HepG2 (cell line): ENCODE measurements around the gene WWP2. TPM values are rescaled to one million over a fixed set of nuclear protein-coding genes. Genes with fewer than 3 reads are reported as not detected.
A peak's percentile ranks its signal among the peaks of the same experiment; 100 is the strongest.

Experiments used
- ATAC-seq: fragments of 200-7000 bp; cut with Tn5 transposase; 3 replicates; pipeline ENCODE4 v1.9.1; 2020; ENCODE audit warnings: mild to moderate bottlenecking, moderate library complexity
- BruUV-seq: library from RNA; stranded (reverse); fragments of 400-500 nt; replicated peaks from 2 replicates; lab custom pipeline; 2021; lab: Mats Ljungman, UMichigan
- CTCF ChIA-PET: fragments of 300-600 bp; formaldehyde crosslinking; extraction: SDS; loops from one replicate; lab custom pipeline; 2021; ENCODE audit warnings: low total read pairs, inconsistent platforms, low intra/inter-chr PET ratio; lab: Yijun Ruan, JAX
- POLR2A ChIA-PET: fragments of 350-600 bp; sonication (Branson Sonifier 250); formaldehyde crosslinking; loops from one replicate; lab custom pipeline; 2020; ENCODE audit warnings: antibody characterized with exemption, inconsistent platforms; lab: Yijun Ruan, JAX
- DNase-seq: peaks from one replicate; pipeline ENCODE4 v3.0.0-alpha.2; 2015; ENCODE audit warnings: low spot score
- FAIRE-seq: peaks from 3 replicates; lab custom pipeline; 2011; peaks lifted over from hg19 to GRCh38; lab: Jason Lieb, UNC
- H2AFZ ChIP-seq: one replicate; pipeline ENCODE4 v1.6.1; 2011; ENCODE audit warnings: low read length, inconsistent platforms
- H3K27ac ChIP-seq: fragments of 300-600 bp; 3 replicates; pipeline ENCODE4 v1.8.0; 2011; ENCODE audit warnings: mixed run types, mild to moderate bottlenecking, mixed read lengths, low read length, inconsistent platforms; ENCODE audit not compliant: insufficient read depth; ENCODE audit errors: extremely low read length
- H3K27me3 ChIP-seq, 2 experiments: fragments of 200-600 bp in 1 of 2; 2 replicates in 1 of 2; 3 replicates in 1 of 2; pipeline versions ENCODE4 v1.6.0 to v1.8.0; 2011; ENCODE audit warnings: low read length in 2 of 2, mild to moderate bottlenecking in 2 of 2, moderate library complexity in 2 of 2, inconsistent platforms in 1 of 2; ENCODE audit not compliant: insufficient read depth in 2 of 2, control insufficient read depth in 1 of 2
- H3K36me3 ChIP-seq, 2 experiments: fragments of 200-600 bp in 1 of 2; replicated peaks in 1 of 2; 2 replicates in 1 of 2; 3 replicates in 1 of 2; pipeline versions ENCODE4 v1.5.1 to v1.8.0; 2011; ENCODE audit warnings: low read length in 2 of 2, inconsistent platforms in 1 of 2; ENCODE audit not compliant: insufficient read depth in 2 of 2, control insufficient read depth in 1 of 2
- H3K4me1 ChIP-seq: 2 replicates; pipeline ENCODE4 v1.5.1; 2012; ENCODE audit warnings: low read length, inconsistent platforms; ENCODE audit not compliant: insufficient read depth
- H3K4me2 ChIP-seq: 2 replicates; pipeline ENCODE4 v1.6.0; 2011; ENCODE audit warnings: low read depth, low read length, inconsistent platforms
- H3K4me3 ChIP-seq, 3 experiments: fragments of 200-600 bp in 1 of 3; sonication (generic), shearing (Covaris generic) in 1 of 3; replicated peaks in 1 of 3; 2 replicates each; pipeline ENCODE4 v1.5.1; 2011 to 2016; ENCODE audit warnings: low read length in 3 of 3, inconsistent platforms in 2 of 3, low read depth in 2 of 3, mild to moderate bottlenecking in 2 of 3, control low read depth in 1 of 3, mixed read lengths in 1 of 3; ENCODE audit not compliant: insufficient read depth in 1 of 3
- H3K79me2 ChIP-seq: one replicate; pipeline ENCODE4 v1.6.1; 2011; ENCODE audit warnings: low read length, inconsistent platforms; ENCODE audit not compliant: insufficient read depth
- H3K9ac ChIP-seq: 2 replicates; pipeline ENCODE4 v1.6.0; 2011; ENCODE audit warnings: mild to moderate bottlenecking, low read depth, low read length, inconsistent platforms; ENCODE audit not compliant: insufficient read depth
- H3K9me3 ChIP-seq: 2 replicates; pipeline ENCODE4 v1.5.1; 2012; ENCODE audit warnings: mild to moderate bottlenecking, low read length
- H4K20me1 ChIP-seq: 2 replicates; pipeline ENCODE4 v1.6.0; 2011; ENCODE audit warnings: inconsistent platforms, mild to moderate bottlenecking, low read length, moderate library complexity; ENCODE audit not compliant: insufficient read depth
- ATF2 ChIP-seq: sonication (generic); formaldehyde crosslinking; IDR thresholded peaks from 2 replicates; pipeline ENCODE4 v1.4.0; 2020; ENCODE audit warnings: missing genetic modification reagents
- BCL6 ChIP-seq: IDR thresholded peaks from 2 replicates; pipeline ENCODE4 v1.6.1; 2016; ENCODE audit warnings: missing genetic modification reagents, missing compliant biosample characterization
- CBX2 ChIP-seq, 2 experiments: fragments of 200-600 bp in 1 of 2; sonication (generic); formaldehyde crosslinking in 1 of 2; IDR thresholded peaks; 2 replicates each; pipeline versions ENCODE4 v1.7.0 to v1.8.1; 2018 to 2022; ENCODE audit warnings: low read depth in 2 of 2, low read length in 1 of 2, mild to moderate bottlenecking in 1 of 2, missing genetic modification reagents in 1 of 2
- FOXJ3 ChIP-seq: sonication (generic); formaldehyde crosslinking; IDR thresholded peaks from 2 replicates; pipeline ENCODE4 v1.4.0; 2020; ENCODE audit warnings: missing genetic modification reagents, mild to moderate bottlenecking, borderline replicate concordance
- FOXO4 ChIP-seq: sonication (generic); formaldehyde crosslinking; conservative IDR thresholded peaks from 2 replicates; pipeline ENCODE4 v1.8.1; 2023; ENCODE audit warnings: missing genetic modification reagents
- GABPB1 ChIP-seq: IDR thresholded peaks from 2 replicates; pipeline ENCODE4 v1.6.1; 2016; ENCODE audit warnings: mild to moderate bottlenecking, missing genetic modification reagents, moderate library complexity, missing compliant biosample characterization
- IRF1 ChIP-seq: sonication (generic); formaldehyde crosslinking; IDR thresholded peaks from 2 replicates; pipeline ENCODE4 v1.4.0; 2020; ENCODE audit warnings: low read depth, mild to moderate bottlenecking, missing genetic modification reagents
- KDM3A ChIP-seq: IDR thresholded peaks from 2 replicates; pipeline ENCODE4 v1.6.1; 2018; ENCODE audit warnings: low read depth, missing compliant biosample characterization
- KLF15 ChIP-seq: sonication (generic); formaldehyde crosslinking; IDR thresholded peaks from 2 replicates; pipeline ENCODE4 v1.8.1; 2023; ENCODE audit warnings: borderline replicate concordance, mild to moderate bottlenecking, inconsistent platforms, missing genetic modification reagents, mixed read lengths
- MXD1 ChIP-seq: sonication (generic); formaldehyde crosslinking; IDR thresholded peaks from 2 replicates; pipeline ENCODE4 v1.4.0; 2020; ENCODE audit warnings: mild to moderate bottlenecking, missing genetic modification reagents
- NFKBIZ ChIP-seq: IDR thresholded peaks from 2 replicates; pipeline ENCODE4 v1.6.1; 2018; ENCODE audit warnings: missing genetic modification reagents, missing compliant biosample characterization
- RBAK ChIP-seq: sonication (generic); formaldehyde crosslinking; IDR thresholded peaks from 2 replicates; pipeline ENCODE4 v1.5.1; 2020; ENCODE audit warnings: mild to moderate bottlenecking, missing genetic modification reagents
- SP1 ChIP-seq, 2 experiments: fragments of 450-650 bp in 1 of 2; sonication (generic) in 1 of 2; formaldehyde crosslinking in 1 of 2; IDR thresholded peaks; 2 replicates each; pipeline versions ENCODE4 v1.4.0 to v1.6.1; 2016 to 2020; ENCODE audit warnings: missing genetic modification reagents in 1 of 2
- ZNF362 ChIP-seq: sonication (generic); formaldehyde crosslinking; IDR thresholded peaks from 2 replicates; pipeline ENCODE4 v1.4.0; 2020; ENCODE audit warnings: missing genetic modification reagents, mild to moderate bottlenecking, borderline replicate concordance
- ZNF460 ChIP-seq: sonication (generic); formaldehyde crosslinking; IDR thresholded peaks from 2 replicates; pipeline ENCODE4 v1.5.1; 2020; ENCODE audit warnings: missing genetic modification reagents, mild to moderate bottlenecking, borderline replicate concordance
- ZNF556 ChIP-seq: sonication (generic); formaldehyde crosslinking; IDR thresholded peaks from 2 replicates; pipeline ENCODE4 v1.4.0; 2020; ENCODE audit warnings: mild to moderate bottlenecking, missing genetic modification reagents, borderline replicate concordance
- ZNF598 ChIP-seq: sonication (generic); formaldehyde crosslinking; IDR thresholded peaks from 2 replicates; pipeline ENCODE4 v1.5.1; 2020; ENCODE audit warnings: mild to moderate bottlenecking, missing genetic modification reagents, borderline replicate concordance
- WGBS: methylation state at CpG from one replicate; pipeline ENCODE4 v1.1.6; 2017; ENCODE audit warnings: low lambda C conversion rate; 5-methylcytosine and 5-hydroxymethylcytosine counted together
- in situ Hi-C: cut with HindIII; loops from 2 replicates; pipeline ENCODE4 v1.10.0; 2017; ENCODE audit warnings: low pct_unique_long_range_greater_than_20kb; ENCODE audit not compliant: extremely low pct_ligation_motif_present
- intact Hi-C: fragments of 100-400 bp; cut with micrococcal nuclease; formaldehyde crosslinking; loops from one replicate; pipeline ENCODE4 v1.10.0; 2022; ENCODE audit not compliant: unreplicated experiment
- polyA plus RNA-seq, 8 experiments: library from polyadenylated mRNA; depleted of rRNA in 3 of 8; stranded (reverse) in 7 of 8; unstranded in 1 of 8; fragments of >200 nt; fragmentation: Illumina TruSeq in 4 of 8; extraction: Trizol in 4 of 8; gene quantifications; 2 replicates each; pipeline versions ENCODE4 v1.2.1 to v1.2.3, GENCODE V29; 2011 to 2016; ENCODE audit warnings: low read depth in 4 of 8, missing spikeins in 1 of 8, mixed read lengths in 1 of 8; ENCODE audit not compliant: insufficient read depth in 1 of 8
- total RNA-seq, 5 experiments: library from RNA; depleted of rRNA; stranded (reverse); fragments of >200 nt; fragmentation: Illumina TruSeq; extraction: Trizol; gene quantifications; 2 replicates each; pipeline ENCODE4 v1.2.3, GENCODE V29; 2016; ENCODE audit warnings: low read depth in 1 of 5

WWP2 gene
- total and polyA plus RNA-seq, 2 of the 13 experiments (the other 11 are each of a cell fraction or from before 2014, with no cell fraction given), result 11.4 to 28.2 TPM

- peak; percentile 75 for ATAC-seq
- H3K27ac ChIP-seq, result peak overlapping the region; percentile 82
- TF ChIP-seq MXD1 (no peak), SP1 (IDR thresholded peaks at IDR 0.05) (no peak), SP1 (CRISPR knock-in tag; IDR thresholded peaks at IDR 0.05) (no peak), KLF15 (no peak), ZNF362 (CRISPR knock-in tag) (0 out of 2 replicates have a peak, but pooled peaks have one; percentile 33), KDM3A (peak; percentile 12; the same call in 1 of the 2 replicates), BCL6 (CRISPR knock-in tag) (peak; percentile 65; the same call in 1 of the 2 replicates), FOXO4 (CRISPR knock-in tag) (0 out of 2 replicates have a peak, but pooled peaks have one; percentile 47), CBX2 (IDR thresholded peaks at IDR 0.05; ENCODE audit: low read depth, low read length) (no peak), CBX2 (CRISPR knock-in tag; IDR thresholded peaks at IDR 0.05; ENCODE audit: low read depth) (no peak), IRF1 (CRISPR knock-in tag) (0 out of 2 replicates have a peak, but pooled peaks have one; percentile 34), ZNF460 (CRISPR knock-in tag) (peak; percentile 73; the same call in 1 of the 2 replicates), ZNF556 (CRISPR knock-in tag) (0 out of 2 replicates have a peak, but pooled peaks have one; percentile 51), FOXJ3 (CRISPR knock-in tag) (peak; percentile 65; the same call in 1 of the 2 replicates), RBAK (peak; percentile 83; the same call in 1 of the 2 replicates), NFKBIZ (CRISPR knock-in tag) (peak; percentile 34; the same call in 1 of the 2 replicates), ZNF598 (0 out of 2 replicates have a peak, but pooled peaks have one; percentile 36), GABPB1 (CRISPR knock-in tag) (no peak), ATF2 (CRISPR knock-in tag) (peak; percentile 47; the same call in 1 of the 2 replicates)
These were observed 58.9 kb downstream of the WWP2 start for GRCh38 chr16:69820926-69821541.

More at GRCh38 chr16:69820926-69821541, 58.9 kb downstream of the WWP2 start:
- Histone ChIP-seq H3K27me3 (no peaks in the 10 kb centered on the region), H3K79me2 (no peaks in the 10 kb centered on the region), H3K4me1 (peaks cover 72% of the 10 kb centered on the region), H3K4me2 (peak overlapping the region; percentile 82), H4K20me1 (no peaks in the 10 kb centered on the region), H3K36me3 (0 out of 5 replicates have a peak, but pooled peaks cover 2 to 3% of the 10 kb centered on the region in 2 experiments), H3K9ac (peak overlapping the region; percentile 60), H2AFZ (no peak overlapping the region), H3K9me3 (no peaks in the 10 kb centered on the region), H3K4me3 (peak overlapping the region in 1 of 3 experiments; percentile 47; a peak in 2 of 6 replicates)
- POLR2A ChIA-PET, result interaction anchor here (1.0 to 3.7 kb wide), 5 partner anchors 10 to 66 kb away, joined by 3 to 23 read pairs (median 14); partner anchors contain the start of gene NOB1
- intact Hi-C loops (loop anchor here (5.0 kb wide), 1 partner anchor 36 kb away; no protein-coding TSS in a partner anchor), in situ Hi-C loops (no loop called here)
- 56% methylated on average over 15 of the region's 15 CpGs for WGBS
- FAIRE-seq (peak; percentile 87), DNase-seq (peak; percentile 81)
- CTCF ChIA-PET, result no interaction called here
- no TSS peak for BruUV-seq
